GDM1 (cell line): ENCODE results near the gene MTG1.
"Not testable (repeated sequence)": the region's sequence is repeated elsewhere in the genome, so short reads cannot be mapped to it uniquely, and the experiment has no call there.

ENCODE experiments used
- DNase-seq: peaks from one replicate; lab custom pipeline; 2025; lab: John Stamatoyannopoulos, UW

The MTG1 gene

GRCh38 chr10:133466683-133467275, 72.8 kb downstream of the MTG1 start:
- DNase-seq, result no peak

- no peak for DNase-seq
Observed at GRCh38 chr10:133467286-133467911, 73.4 kb downstream of the MTG1 start.

- not testable (repeated sequence) for DNase-seq
Observed at GRCh38 chr10:133469205-133469604, 75.2 kb downstream of the MTG1 start.

GRCh38 chr10:133471300-133472109, 77.5 kb downstream of the MTG1 start:
- DNase-seq, result no peak
